Measurements from ENCODE around the gene FOXA2.
"Not testable (repeated sequence)": the region's sequence is repeated elsewhere in the genome, so short reads cannot be mapped to it uniquely, and the experiment has no call there.

FOXA2 gene

GRCh38 chr20:22554391-22554790 lies 30.0 kb downstream of the FOXA2 start:
- H3K4me3 ChIP-seq (ENCODE audit: low read length), result no peak overlapping the region
- H3K79me2 ChIP-seq (ENCODE audit: control insufficient read depth, low read length), result no peaks in the 10 kb centered on the region
- no peak for TF ChIP-seq EZH2phosphoT487 (IDR thresholded peaks at IDR 0.05; ENCODE audit: borderline replicate concordance, low read length)
- TF ChIP-seq CTCF (IDR thresholded peaks at IDR 0.05; ENCODE audit: low read depth, low read length, poor library complexity, severe bottlenecking), result no peak
- H3K36me3 ChIP-seq (ENCODE audit: control insufficient read depth, low read length), result no peaks in the 10 kb centered on the region
- no peaks in the 10 kb centered on the region for H3K9me2 ChIP-seq (replicated peaks; ENCODE audit: control insufficient read depth, low read length)
- no peak overlapping the region for H3K27ac ChIP-seq (ENCODE audit: low read depth, low read length)
- H3K4me1 ChIP-seq (ENCODE audit: control insufficient read depth, low read length), result no peaks in the 10 kb centered on the region
- no peak overlapping the region for H3K4me2 ChIP-seq (ENCODE audit: low read length)
- no peaks in the 10 kb centered on the region for H3F3A ChIP-seq (ENCODE audit: control insufficient read depth, insufficient read depth)
- no peaks in the 10 kb centered on the region for H4K20me1 ChIP-seq (ENCODE audit: control insufficient read depth, insufficient read depth, low read depth, low read length)
- no peaks in the 10 kb centered on the region for H3K9me3 ChIP-seq (ENCODE audit: control insufficient read depth, insufficient read depth, low read length)
- H3K27me3 ChIP-seq (ENCODE audit: control insufficient read depth, low read length), result no peaks in the 10 kb centered on the region

GRCh38 chr20:22550514-22550913 lies 33.9 kb downstream of the FOXA2 start:
- H3K79me2 ChIP-seq (ENCODE audit: control insufficient read depth, low read length); H3K9me3 ChIP-seq (ENCODE audit: control insufficient read depth, insufficient read depth, low read length); H3K9me2 ChIP-seq (replicated peaks; ENCODE audit: control insufficient read depth, low read length); H3F3A ChIP-seq (ENCODE audit: control insufficient read depth, insufficient read depth); H3K4me2 ChIP-seq (ENCODE audit: low read length); H3K4me1 ChIP-seq (ENCODE audit: control insufficient read depth, low read length); H3K27ac ChIP-seq (ENCODE audit: low read depth, low read length); H4K20me1 ChIP-seq (ENCODE audit: control insufficient read depth, insufficient read depth, low read depth, low read length); H3K27me3 ChIP-seq (ENCODE audit: control insufficient read depth, low read length); H3K36me3 ChIP-seq (ENCODE audit: control insufficient read depth, low read length); H3K4me3 ChIP-seq (ENCODE audit: low read length): not testable (repeated sequence)

GRCh38 chr20:22548040-22548439 lies 36.3 kb downstream of the FOXA2 start:
- Histone ChIP-seq H3K4me1 (ENCODE audit: control insufficient read depth, low read length) (no peaks in the 10 kb centered on the region), H3K79me2 (ENCODE audit: control insufficient read depth, low read length) (no peaks in the 10 kb centered on the region), H3K4me3 (ENCODE audit: low read length) (no peak overlapping the region), H4K20me1 (ENCODE audit: control insufficient read depth, insufficient read depth, low read depth, low read length) (no peaks in the 10 kb centered on the region), H3K27me3 (ENCODE audit: control insufficient read depth, low read length) (no peaks in the 10 kb centered on the region), H3K36me3 (ENCODE audit: control insufficient read depth, low read length) (no peaks in the 10 kb centered on the region), H3K9me2 (replicated peaks; ENCODE audit: control insufficient read depth, low read length) (no peaks in the 10 kb centered on the region), H3F3A (ENCODE audit: control insufficient read depth, insufficient read depth) (no peaks in the 10 kb centered on the region), H3K4me2 (ENCODE audit: low read length) (no peak overlapping the region), H3K27ac (ENCODE audit: low read depth, low read length) (no peak overlapping the region), H3K9me3 (ENCODE audit: control insufficient read depth, insufficient read depth, low read length) (no peaks in the 10 kb centered on the region)
- TF ChIP-seq CTCF (IDR thresholded peaks at IDR 0.05; ENCODE audit: low read depth, low read length, poor library complexity, severe bottlenecking), result no peak
- TF ChIP-seq EZH2phosphoT487 (IDR thresholded peaks at IDR 0.05; ENCODE audit: borderline replicate concordance, low read length), result no peak

GRCh38 chr20:22546344-22546743 lies 38.0 kb downstream of the FOXA2 start:
- no peaks in the 10 kb centered on the region for H3K9me2 ChIP-seq (replicated peaks; ENCODE audit: control insufficient read depth, low read length)
- H4K20me1 ChIP-seq (ENCODE audit: control insufficient read depth, insufficient read depth, low read depth, low read length), result no peaks in the 10 kb centered on the region
- no peaks in the 10 kb centered on the region for H3K27me3 ChIP-seq (ENCODE audit: control insufficient read depth, low read length)
- no peaks in the 10 kb centered on the region for H3F3A ChIP-seq (ENCODE audit: control insufficient read depth, insufficient read depth)
- H3K4me2 ChIP-seq (ENCODE audit: low read length), result no peak overlapping the region
- H3K4me3 ChIP-seq (ENCODE audit: low read length), result no peak overlapping the region
- H3K36me3 ChIP-seq (ENCODE audit: control insufficient read depth, low read length), result no peaks in the 10 kb centered on the region
- H3K9me3 ChIP-seq (ENCODE audit: control insufficient read depth, insufficient read depth, low read length), result no peaks in the 10 kb centered on the region
- no peak for TF ChIP-seq CTCF (IDR thresholded peaks at IDR 0.05; ENCODE audit: low read depth, low read length, poor library complexity, severe bottlenecking)
- no peak for TF ChIP-seq EZH2phosphoT487 (IDR thresholded peaks at IDR 0.05; ENCODE audit: borderline replicate concordance, low read length)
- no peaks in the 10 kb centered on the region for H3K79me2 ChIP-seq (ENCODE audit: control insufficient read depth, low read length)
- no peak overlapping the region for H3K27ac ChIP-seq (ENCODE audit: low read depth, low read length)
- no peaks in the 10 kb centered on the region for H3K4me1 ChIP-seq (ENCODE audit: control insufficient read depth, low read length)

Measured in DOHH2 (cell line).